Limb (tissue), 2 donors: Measurements from ENCODE around the gene SMCO4.
A peak's percentile ranks its signal among the peaks of the same experiment; 100 is the strongest.

ENCODE experiments used
- DNase-seq, 2 donors: peaks; one replicate each; pipeline ENCODE4 v3.0.0-alpha.2; 2016; ENCODE audit errors: extremely low spot score in 2 of 2

SMCO4 gene

DNA sequence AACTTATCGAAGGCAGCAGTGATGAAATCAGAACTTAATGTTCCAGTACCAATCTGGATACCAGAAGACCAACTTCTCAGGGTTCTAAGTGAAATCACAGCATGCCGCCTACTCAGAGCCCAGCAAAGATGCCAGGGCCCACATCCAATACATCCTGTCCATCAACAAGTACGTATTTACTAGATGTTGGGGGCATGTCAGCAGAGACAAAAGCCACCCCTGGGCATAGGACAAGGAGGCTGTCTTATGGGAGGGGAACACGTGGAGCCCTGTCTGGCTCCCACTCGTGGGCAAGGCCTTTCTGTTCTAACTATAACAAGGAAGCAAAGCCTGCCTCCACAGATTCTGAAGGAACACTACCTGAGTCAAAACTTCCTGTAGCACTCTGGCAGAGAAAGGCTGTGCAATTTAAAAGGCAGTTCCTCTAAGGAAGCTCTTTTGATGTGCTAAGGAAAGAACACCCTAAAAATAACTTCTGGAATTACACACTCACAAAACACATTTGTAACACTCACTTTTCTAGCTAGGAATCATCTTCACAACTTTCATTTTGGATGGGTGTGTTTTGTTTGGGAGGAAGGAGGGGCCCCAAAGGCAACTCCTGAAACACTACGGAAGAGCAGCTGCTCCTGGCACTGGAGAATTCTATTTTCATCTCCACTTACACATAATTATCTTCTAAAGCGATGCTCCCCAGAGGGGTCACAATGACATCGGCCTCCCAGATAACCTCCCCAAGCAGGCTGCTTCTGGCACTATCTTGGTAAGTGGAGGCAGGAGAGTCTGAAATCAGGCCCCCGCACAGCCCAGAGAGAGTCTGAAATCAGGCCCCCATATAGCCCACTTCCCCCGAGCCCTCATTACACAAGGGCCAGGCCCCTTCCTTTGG, 14.2 kb downstream of the SMCO4 start:
- DNase-seq = no peak

DNA sequence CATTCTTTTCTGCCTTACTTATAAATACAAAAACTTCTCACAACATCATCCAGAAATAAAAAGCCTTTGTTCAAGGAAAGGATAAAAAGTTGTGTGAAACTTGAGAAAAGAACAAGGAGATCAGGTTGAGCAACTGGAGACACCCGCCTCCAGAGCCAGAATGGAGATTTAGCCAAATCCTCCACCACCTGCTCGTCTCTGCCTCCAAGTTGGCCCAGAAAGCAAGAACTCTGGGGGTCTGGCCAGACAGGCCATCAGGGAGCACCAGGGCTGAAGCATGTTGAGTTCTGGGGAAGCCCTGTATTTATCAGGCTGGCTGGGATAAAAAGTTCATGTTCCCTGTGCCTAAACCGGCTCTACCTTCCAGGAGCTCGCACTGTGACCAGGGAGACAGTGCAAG, 14.9 kb downstream of the SMCO4 start:
- peak in 1 of 2 donors; percentile 39 for DNase-seq

DNA sequence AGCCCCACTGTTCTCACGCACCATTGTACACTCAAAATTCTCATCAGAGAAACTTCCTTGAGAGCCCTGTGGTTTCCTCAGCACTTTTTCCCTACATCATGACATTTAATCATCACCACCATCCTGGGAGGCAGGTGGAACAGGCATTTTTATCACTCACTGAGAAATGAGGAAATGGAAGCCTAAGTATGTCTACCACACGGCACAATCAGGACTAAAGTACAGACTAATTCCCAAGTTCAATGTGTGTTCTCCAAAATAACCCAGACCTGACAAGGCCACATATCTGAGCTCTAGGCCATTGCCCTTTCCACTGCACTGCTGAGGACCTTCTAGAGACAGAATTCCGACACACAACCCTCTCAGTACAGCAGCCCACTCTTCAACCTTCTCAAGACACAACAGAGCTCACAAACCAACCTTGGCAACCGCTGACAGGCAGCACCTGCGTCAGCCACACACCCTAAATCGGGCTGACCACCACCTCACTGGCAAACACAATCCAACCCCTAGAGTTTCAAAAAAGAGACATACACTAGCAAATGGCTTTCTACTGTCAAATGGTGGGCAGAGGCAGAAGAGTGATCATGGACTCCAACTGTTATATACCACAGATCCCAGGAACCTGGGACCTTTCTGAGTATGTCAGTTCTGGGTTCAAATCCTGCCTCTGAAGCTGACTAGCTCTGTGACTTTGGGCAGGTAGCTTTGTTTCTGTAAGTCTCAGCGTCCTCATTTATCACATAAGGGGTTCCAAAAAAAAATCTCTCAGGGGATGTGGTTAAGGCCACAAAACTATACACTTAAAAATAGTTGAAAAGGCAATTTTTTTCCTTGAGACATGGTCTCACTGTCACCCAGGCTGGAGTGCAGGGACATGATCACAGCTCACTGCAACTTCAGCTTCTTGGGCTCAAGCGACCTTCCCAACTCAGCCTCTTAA, 16.3 kb downstream of the SMCO4 start:
- no peak for DNase-seq

DNA sequence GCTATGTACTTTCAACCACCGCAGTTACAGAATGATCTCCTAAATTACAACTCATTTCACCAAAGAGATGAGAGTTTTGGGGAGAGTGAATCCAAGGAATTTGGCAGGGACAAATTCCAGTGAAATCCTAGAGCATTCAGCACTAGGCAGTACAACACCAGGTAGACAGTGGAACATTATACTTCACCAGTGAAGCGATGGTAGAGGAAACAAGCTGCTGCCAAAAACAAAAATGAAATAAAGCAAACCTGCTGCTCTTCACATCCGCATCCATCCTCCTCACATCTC, 16.9 kb downstream of the SMCO4 start:
- DNase-seq = no peak

DNA sequence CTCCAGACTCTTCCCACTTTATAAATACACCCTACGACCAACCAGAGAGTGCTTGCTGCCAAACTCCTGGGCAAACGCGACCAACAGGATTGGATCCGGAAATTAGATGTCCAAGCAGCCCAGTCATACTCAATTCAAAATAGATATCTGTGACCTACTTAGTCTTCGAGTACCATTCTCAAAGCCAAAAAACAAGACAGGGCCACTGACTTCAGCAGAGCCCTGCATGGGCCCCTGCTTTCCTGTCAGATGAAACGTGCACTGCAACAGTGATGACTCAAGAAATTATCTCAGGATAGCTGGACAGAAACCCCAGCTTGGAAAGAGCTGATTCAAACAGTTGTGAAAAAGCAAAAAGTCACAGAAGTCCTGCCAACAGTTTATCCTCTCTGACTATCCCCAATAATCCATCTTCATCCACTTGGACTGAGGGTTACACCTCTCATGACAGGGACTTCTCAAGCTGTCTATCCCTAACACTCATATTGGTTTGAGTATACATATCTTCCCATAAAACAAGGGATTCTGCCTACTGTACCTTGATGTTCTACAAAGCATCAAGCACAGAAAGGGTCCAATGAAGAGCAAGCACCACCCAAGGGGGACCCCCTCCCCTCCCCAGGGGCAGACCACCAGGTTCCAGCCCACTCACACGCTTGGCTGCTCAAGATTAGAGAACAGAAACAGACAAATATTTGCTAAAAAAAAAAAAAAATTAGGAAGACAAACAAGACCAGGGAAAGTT, 17.4 kb downstream of the SMCO4 start:
- DNase-seq = no peak

DNA sequence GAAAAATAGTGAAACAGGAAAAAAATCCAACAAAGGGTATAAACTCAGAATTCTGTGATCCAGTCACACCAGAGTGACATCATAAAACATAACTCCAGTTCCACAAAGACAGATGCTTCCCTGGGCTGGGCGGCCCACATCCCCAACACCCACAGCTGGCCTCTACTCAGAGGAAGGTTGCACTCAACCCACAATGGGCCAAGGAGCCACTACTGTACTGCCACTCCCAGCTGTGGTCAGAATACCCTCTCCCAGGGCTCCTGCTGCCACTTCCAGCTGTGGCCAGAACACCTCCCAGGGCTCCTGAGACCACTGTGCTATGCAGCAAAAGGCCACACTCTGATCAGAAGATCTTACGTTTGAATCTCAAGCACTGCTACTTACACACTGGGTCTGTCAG, 18.3 kb downstream of the SMCO4 start:
- DNase-seq = no peak

DNA sequence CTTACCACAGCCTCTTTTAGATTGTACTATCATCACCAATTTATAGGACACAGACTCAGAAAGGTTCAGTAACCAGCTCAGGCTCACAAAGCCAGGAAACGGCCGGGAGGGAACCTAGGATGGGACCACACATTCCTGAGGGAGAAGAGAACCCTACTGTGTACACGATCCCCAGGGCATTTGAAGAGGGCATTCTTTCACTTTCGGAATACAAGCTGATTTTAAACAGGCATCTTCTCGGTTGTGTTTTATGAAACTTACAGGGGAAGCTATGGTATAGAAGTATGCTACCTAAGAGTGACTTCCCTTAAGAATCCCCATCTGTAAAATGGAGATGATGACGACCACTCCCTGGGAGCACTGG, 19.0 kb downstream of the SMCO4 start:
- DNase-seq = no peak

DNA sequence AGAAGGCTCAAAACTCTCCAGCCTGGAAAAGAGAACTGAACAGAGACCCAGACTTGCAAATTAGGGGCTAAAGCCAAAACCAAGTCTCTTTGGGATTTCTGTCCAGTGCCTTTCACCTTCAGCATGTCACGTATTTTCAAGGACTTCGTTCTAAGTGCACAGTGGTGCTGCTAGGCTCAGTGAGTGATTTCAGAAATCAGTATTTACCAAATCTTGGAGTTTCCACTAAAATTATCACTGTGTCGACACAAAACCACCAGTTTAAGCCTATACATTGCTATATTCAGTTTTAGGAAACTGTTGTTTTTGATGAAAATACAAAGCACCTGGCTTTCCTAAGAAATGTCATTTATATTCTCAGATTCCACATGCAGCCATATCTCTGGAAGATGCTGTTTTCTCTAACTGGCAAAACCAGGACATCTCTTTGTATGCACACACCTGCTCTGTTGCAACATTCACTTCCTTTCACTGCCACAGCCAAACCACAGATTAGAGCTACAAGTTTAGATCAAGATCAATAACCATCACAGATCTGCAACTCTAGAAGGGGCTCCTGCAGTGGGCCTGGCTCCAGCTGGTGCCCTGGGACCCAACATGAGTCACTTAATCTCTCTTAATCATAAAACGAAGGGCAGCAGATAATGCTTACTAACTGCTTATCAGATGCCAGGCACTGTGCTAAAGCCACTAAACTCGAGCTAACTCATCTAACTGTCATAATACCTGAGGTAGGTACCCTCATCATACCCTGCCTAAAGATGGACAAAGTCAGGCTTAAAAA, 22.3 kb downstream of the SMCO4 start:
- no peak for DNase-seq

DNA sequence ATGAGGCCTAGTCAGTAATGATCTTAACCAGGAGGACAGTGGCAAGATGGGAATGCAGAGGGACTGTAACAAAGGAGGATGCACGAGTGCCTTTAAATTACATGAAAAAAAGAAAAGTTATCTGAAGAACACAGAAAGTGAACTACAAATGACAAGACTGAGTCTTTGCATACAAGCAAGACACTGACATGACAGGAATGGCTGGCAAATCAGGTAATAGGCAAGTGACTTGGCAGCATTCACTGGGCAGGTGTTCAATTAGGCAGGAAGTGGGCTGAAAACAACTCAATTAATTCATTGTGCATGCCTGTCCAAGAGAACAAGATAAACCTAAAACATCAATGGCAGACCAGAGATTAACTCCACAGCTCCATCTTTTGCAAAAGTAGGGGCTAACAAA, 24.0 kb downstream of the SMCO4 start:
- DNase-seq = no peak

DNA sequence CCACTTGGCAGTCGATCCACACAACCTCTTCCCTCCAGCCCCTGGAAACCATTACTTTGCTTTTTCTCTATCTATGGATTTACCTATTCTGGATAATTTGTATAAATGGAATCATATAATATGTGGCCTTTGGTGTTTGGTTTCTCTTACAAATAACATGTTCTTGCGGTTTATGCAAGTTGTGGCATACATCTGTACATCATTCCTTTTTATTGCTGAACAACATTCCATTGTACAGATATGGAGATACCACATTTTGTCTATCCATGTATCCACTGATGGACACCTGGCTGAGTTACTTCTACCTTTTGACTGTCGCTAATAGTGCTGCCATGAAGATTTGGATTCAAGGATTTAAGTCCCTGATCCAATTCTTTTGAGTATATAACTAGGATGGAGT, 25.1 kb downstream of the SMCO4 start:
- DNase-seq = no peak

DNA sequence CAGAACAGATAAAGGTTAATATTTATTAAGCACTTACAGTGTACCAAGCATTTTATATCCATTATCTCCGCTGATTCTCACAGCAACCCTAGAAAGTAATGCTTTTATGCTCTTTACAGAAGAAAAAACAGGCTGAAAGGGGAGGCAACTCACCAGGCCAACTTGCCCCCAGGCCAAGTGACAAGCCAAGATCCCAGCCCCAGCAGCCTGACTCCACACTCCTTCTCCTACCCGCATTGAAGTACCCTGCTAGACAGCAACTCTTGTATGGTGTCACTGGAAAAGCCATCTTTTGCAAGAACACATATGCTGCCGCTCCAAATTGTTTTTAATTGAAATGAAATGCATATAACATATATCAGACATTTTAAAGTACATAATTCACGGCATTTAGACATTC, 25.6 kb downstream of the SMCO4 start:
- DNase-seq = no peak

DNA sequence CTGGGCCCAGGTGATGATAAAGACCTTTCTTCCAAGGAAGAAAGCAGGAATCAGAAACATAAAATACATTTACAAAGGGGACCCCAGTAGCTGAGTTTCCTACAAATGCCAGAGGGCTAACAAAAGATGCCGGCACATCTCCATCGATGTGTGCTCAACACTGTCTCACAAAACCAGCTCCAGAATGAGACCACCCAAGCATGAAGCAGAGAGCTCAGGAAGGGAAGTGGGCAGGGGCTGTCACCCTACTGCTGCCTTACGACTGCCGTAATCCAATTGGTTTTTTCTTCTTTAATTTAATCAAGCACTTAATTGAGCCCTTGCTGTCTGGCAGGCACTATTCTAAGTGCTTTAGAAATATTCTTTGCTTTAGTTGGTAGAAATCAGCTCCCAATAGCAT, 26.1 kb downstream of the SMCO4 start:
- no peak for DNase-seq

DNA sequence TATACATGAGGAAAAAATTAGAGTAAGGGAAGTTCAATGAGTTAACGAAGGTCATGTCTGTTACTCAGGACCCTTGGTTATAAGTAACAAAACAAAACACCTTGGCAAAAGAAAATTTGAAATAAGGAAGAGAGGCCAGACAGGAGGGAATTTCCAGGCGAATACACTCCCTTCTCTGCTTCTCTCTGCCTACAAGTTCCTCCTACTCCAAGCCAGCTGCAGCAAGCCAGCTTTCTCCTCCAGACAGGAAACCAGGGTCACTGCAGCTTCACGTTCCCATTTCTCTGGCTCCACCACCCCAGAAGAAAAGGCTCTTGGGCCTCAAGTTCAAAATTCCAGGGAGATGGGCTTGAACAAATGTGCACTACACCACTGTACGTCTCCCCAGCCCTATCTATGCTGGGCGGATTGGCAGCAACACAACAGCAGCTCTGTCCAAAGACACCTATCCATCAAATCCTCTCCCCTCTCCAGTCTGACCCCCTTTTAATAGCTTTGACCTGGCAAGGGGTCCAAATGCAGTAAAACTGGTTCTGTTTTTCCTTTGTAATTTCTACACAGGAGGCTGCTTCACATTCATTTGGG, 27.7 kb downstream of the SMCO4 start:
- no peak for DNase-seq

DNA sequence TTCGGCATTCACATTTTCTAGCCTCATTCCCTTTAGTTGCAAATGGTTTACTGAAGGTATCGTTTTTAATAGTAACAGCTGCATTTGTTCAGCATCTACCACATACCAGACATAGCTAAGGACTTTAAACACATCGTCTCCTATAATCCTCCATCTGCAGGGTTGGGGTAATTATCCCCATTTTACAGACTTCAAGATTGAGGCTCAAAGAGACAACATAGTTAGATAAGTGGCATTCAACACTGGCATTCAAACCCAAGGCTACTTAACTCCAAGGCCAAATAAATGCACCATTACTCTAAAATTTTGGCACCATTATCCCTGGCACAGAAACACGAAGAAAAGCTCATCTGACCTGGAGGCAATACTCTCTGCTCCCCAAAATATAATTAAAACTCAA, 28.5 kb downstream of the SMCO4 start:
- no peak for DNase-seq

DNA sequence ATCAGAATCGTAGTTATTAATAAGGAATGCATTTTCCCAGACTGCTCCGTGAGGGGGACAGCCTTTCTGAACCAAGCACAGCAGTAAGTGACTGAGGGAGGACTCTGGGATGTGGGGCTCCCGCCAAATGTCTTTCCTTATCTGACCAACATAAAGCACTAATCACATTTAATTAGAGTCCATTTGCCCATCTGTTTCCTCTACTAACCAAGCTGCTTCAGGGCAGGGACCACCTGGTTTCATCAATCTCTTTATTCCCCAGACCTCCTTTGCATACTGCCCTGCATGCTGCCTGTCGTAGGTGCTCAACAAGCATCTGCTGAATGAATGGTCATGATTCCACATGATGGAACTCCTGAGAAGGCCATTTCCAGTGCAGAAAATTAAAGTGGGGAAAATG, 29.4 kb downstream of the SMCO4 start:
- no peak for DNase-seq

DNA sequence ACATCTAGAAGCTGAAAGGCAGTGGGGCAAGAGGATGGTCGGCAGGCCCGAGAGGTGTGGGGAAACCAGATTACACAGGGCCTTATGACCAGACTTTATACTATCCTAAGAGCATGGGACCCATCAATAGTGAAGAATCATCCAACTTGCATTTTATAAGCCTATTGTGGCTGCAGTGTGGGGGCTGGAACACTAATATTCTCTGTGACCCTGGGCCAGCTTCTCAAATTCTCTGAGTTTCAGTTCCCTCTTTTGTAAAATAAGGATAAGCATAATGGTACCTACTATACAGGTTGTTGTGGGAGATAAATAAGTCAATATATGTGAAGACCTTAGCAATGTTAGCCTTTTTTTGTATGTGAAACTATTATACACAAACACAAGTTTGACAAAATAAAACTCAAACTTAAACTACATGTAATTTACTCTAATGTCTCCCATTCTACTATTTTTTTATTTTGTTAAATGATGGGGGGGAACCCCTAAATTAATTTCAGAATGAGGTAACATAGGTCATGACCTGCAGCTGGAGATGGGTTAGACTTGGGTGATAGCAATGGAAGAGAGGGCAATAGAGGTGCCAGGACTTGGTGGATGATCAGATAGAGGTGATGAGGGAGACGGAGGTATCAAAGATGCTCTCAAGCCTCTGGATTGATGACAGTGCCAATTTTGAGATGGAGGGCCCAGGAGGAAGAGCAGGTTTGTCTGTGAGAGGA, 30.1 kb downstream of the SMCO4 start:
- DNase-seq = no peak

DNA sequence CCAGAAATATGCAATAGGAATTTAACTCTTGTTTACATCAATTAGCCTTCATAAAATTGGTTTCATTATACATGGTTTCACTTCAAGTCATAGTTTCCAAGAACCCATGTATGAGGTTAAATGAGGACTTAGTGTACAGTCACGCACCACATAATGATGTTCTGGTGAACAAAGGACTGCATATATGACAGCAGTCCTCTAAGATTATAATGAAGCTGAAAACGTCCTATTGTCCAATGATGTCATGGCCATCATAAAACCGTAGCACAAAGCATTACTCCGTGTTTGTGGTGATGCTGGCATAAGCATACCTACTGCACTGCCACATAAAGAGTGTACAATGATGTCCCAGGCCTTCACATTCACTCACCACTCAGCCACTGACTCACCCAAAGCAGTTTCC, 31.1 kb downstream of the SMCO4 start:
- no peak for DNase-seq

DNA sequence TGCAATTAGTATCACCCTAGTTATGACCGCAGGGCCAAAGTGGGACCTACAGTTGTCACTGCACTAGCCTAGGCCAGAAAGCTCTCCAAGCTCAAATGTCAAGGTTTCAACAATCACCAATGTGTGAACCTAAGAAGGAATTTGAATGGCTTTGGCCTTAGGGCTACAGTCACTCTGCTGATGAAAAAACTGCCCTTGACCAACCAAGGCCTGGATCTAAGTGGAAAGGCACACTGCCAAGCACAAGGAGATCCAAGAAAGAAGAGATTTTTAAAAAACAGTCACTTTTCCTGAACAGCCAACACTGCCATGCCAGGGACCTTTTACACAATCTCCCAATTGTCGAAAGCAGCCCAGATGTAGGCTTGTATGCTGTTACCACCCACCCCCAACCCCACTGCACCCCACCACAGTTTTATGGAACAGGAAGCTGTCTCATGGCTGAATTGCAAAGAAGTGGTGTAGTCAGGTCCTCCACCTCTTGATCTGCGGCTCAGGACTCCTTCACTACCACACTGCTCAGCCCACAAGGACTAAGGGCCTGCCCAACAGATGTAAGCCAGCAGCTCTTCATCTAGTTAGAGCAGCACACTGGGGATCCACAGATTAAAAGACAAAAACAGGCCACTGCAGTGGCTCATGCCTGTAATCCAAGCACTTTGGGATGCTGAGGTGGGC, 32.9 kb downstream of the SMCO4 start:
- DNase-seq = no peak

DNA sequence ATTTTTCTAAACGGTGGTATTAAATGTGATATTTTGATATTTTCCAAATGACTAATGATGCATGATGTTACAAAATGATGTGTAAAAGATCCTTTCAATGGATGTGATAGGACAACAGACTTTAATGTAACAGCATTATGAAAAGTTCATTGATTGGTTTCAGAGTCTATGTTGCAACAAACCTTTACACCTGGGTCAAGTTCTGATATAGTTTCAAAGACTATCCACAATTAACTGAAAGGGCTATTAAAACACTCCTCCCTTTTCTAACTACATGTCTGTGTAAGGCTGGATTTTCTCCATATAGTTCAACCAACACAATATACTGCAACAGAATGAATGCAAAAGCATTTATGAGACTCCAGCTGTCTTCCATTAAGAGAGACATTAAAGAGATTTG, 35.7 kb downstream of the SMCO4 start:
- no peak for DNase-seq

DNA sequence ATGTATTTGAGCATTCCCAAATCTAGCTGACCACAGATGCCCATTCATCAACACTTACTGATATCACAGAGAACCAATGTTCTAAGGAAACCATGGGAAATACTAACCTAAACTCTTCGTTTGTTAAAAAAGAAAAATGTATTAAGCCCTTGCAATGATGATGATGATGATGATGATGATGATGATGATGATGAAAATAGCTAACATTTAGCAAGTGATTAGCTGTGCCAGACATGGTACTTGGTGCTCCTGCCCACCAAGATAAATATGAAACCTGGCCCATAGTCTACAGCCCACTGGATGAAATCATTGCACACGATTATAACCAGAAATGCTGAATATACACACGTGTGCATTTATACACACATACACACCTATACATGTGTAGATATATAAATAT, 37.5 kb downstream of the SMCO4 start:
- DNase-seq = no peak
